H1 (cell line): ENCODE measurements around the gene DMAC1. TPM values are rescaled to one million over a fixed set of nuclear protein-coding genes. Genes with fewer than 3 reads are reported as not detected.

Experiments used
- CTCF ChIA-PET: fragments of 300-600 bp; sonication (Branson Sonifier 250); formaldehyde crosslinking; loops from one replicate; lab custom pipeline; 2021; ENCODE audit not compliant: partially characterized antibody; lab: Charles Lee
- POLR2A ChIA-PET: fragments of 300-600 bp; sonication (Branson Sonifier 250); formaldehyde crosslinking; loops from one replicate; lab custom pipeline; 2021; ENCODE audit warnings: inconsistent platforms; ENCODE audit not compliant: partially characterized antibody; lab: Charles Lee
- DNase-seq, 2 experiments: peaks; one replicate each; pipeline versions ENCODE4 v3.0.0 to v3.0.0-alpha.2; 2010 to 2022; ENCODE audit warnings: low spot score in 2 of 2, low read depth in 1 of 2, mixed read lengths in 1 of 2
- FAIRE-seq: peaks from 2 replicates; lab custom pipeline; 2011; peaks lifted over from hg19 to GRCh38; lab: Jason Lieb, UNC
- H2AFZ ChIP-seq: 2 replicates; pipeline ENCODE4 v1.8.1; 2012; ENCODE audit warnings: low read length, inconsistent platforms
- H2AK5ac ChIP-seq: 2 replicates; pipeline ENCODE4 v1.6.1; 2013; ENCODE audit warnings: low read depth, low read length
- H2BK120ac ChIP-seq: replicated peaks from 2 replicates; pipeline ENCODE3; 2013; ENCODE audit warnings: low read depth, low read length, inconsistent platforms
- H2BK12ac ChIP-seq: 2 replicates; pipeline ENCODE4 v1.6.1; 2013; ENCODE audit warnings: low read depth, low read length
- H2BK15ac ChIP-seq: 2 replicates; pipeline ENCODE4 v1.6.1; 2013; ENCODE audit warnings: low read length
- H2BK20ac ChIP-seq: 2 replicates; pipeline ENCODE4 v1.6.1; 2013; ENCODE audit warnings: low read length
- H2BK5ac ChIP-seq: 2 replicates; pipeline ENCODE4 v1.6.1; 2013; ENCODE audit warnings: low read depth, low read length
- H3K14ac ChIP-seq: 2 replicates; pipeline ENCODE4 v1.6.1; 2013; ENCODE audit warnings: inconsistent platforms; ENCODE audit not compliant: insufficient read length
- H3K18ac ChIP-seq: 2 replicates; pipeline ENCODE4 v1.6.1; 2013; ENCODE audit warnings: low read length; ENCODE audit errors: extremely low read depth
- H3K23ac ChIP-seq: 2 replicates; pipeline ENCODE4 v1.6.1; 2013; ENCODE audit warnings: inconsistent platforms; ENCODE audit not compliant: insufficient read length
- H3K23me2 ChIP-seq: 2 replicates; pipeline ENCODE4 v1.6.1; 2013; ENCODE audit warnings: low read depth, low read length
- H3K27ac ChIP-seq: 2 replicates; pipeline ENCODE4 v1.6.1; 2011; ENCODE audit warnings: low read depth, low read length, inconsistent platforms
- H3K27me3 ChIP-seq, 4 experiments: replicated peaks in 1 of 4; 1 replicate in 1 of 4; 2 replicates in 3 of 4; pipeline versions ENCODE4 v1.6.1 to v1.8.1; 2011 to 2013; ENCODE audit warnings: low read length in 3 of 4, mild to moderate bottlenecking in 3 of 4, inconsistent platforms in 2 of 4, mixed read lengths in 2 of 4, moderate library complexity in 1 of 4; ENCODE audit not compliant: control insufficient read depth in 3 of 4, insufficient read depth in 3 of 4; ENCODE audit errors: extremely low read depth in 1 of 4
- H3K36me3 ChIP-seq, 4 experiments: 2 replicates each; pipeline versions ENCODE4 v1.6.1 to v1.8.1; 2011 to 2013; ENCODE audit warnings: mild to moderate bottlenecking in 4 of 4, low read length in 3 of 4, moderate library complexity in 2 of 4, control low read depth in 1 of 4, inconsistent platforms in 1 of 4; ENCODE audit not compliant: insufficient read depth in 4 of 4, control insufficient read depth in 2 of 4
- H3K4ac ChIP-seq: replicated peaks from 2 replicates; pipeline ENCODE3; 2013; ENCODE audit warnings: low read length, low read depth, mixed read lengths, inconsistent platforms; ENCODE audit not compliant: insufficient read length
- H3K4me1 ChIP-seq, 4 experiments: replicated peaks in 1 of 4; 1 replicate in 1 of 4; 2 replicates in 3 of 4; pipeline versions ENCODE4 v1.6.1 to v1.8.1; 2011 to 2013; ENCODE audit warnings: low read length in 3 of 4, inconsistent platforms in 2 of 4, mixed read lengths in 1 of 4; ENCODE audit not compliant: insufficient read depth in 4 of 4, control insufficient read depth in 3 of 4
- H3K4me2 ChIP-seq, 2 experiments: 2 replicates each; pipeline versions ENCODE4 v1.6.1 to v1.8.1; 2011 to 2013; ENCODE audit warnings: low read depth in 2 of 2, low read length in 2 of 2, control low read depth in 1 of 2, inconsistent platforms in 1 of 2, mild to moderate bottlenecking in 1 of 2; ENCODE audit not compliant: insufficient read depth in 1 of 2
- H3K4me3 ChIP-seq, 4 experiments: fragments of 200-600, 300-600 bp in 1 of 4; sonication (generic), shearing (Covaris generic), sonication (Bioruptor Twin) in 1 of 4; 2 replicates each; pipeline versions ENCODE4 v1.5.1 to v1.8.1; 2011 to 2016; ENCODE audit warnings: low read length in 4 of 4, low read depth in 3 of 4, control low read depth in 2 of 4, inconsistent platforms in 2 of 4, mild to moderate bottlenecking in 2 of 4, mixed read lengths in 1 of 4, moderate library complexity in 1 of 4; ENCODE audit not compliant: insufficient read depth in 2 of 4; ENCODE audit errors: extremely low read depth in 1 of 4
- H3K56ac ChIP-seq: replicated peaks from 2 replicates; pipeline ENCODE3; 2013; ENCODE audit warnings: low read depth, mild to moderate bottlenecking, mixed read lengths, low read length, inconsistent platforms; ENCODE audit not compliant: insufficient read length
- H3K79me1 ChIP-seq: 2 replicates; pipeline ENCODE4 v1.6.1; 2013; ENCODE audit warnings: low read depth, low read length, control low read depth
- H3K79me2 ChIP-seq, 2 experiments: 2 replicates each; pipeline versions ENCODE4 v1.6.1 to v1.8.1; 2012 to 2013; ENCODE audit warnings: low read length in 2 of 2, mild to moderate bottlenecking in 2 of 2, inconsistent platforms in 1 of 2; ENCODE audit not compliant: insufficient read depth in 2 of 2, control insufficient read depth in 1 of 2
- H3K9ac ChIP-seq, 4 experiments: replicated peaks in 1 of 4; 1 replicate in 1 of 4; 2 replicates in 3 of 4; pipeline versions ENCODE4 v1.6.1 to v1.8.1; 2011 to 2013; ENCODE audit warnings: low read depth in 3 of 4, low read length in 3 of 4, control low read depth in 2 of 4, mild to moderate bottlenecking in 2 of 4, moderate library complexity in 2 of 4, inconsistent platforms in 1 of 4; ENCODE audit errors: extremely low read depth in 1 of 4
- H3K9me3 ChIP-seq, 2 experiments: 2 replicates each; pipeline versions ENCODE4 v1.6.1 to v1.8.1; 2012 to 2013; ENCODE audit warnings: mild to moderate bottlenecking in 2 of 2, moderate library complexity in 2 of 2, control low read depth in 1 of 2, inconsistent platforms in 1 of 2, low read depth in 1 of 2, low read length in 1 of 2, mixed read lengths in 1 of 2; ENCODE audit not compliant: insufficient read depth in 2 of 2
- H4K20me1 ChIP-seq, 2 experiments: replicated peaks in 1 of 2; 2 replicates each; pipeline versions ENCODE3 to v1.8.1; 2011 to 2013; ENCODE audit warnings: inconsistent platforms in 2 of 2, low read length in 2 of 2, mild to moderate bottlenecking in 1 of 2; ENCODE audit not compliant: insufficient read depth in 2 of 2, control insufficient read depth in 1 of 2
- H4K5ac ChIP-seq: 2 replicates; pipeline ENCODE4 v1.6.1; 2013; ENCODE audit warnings: low read length, low read depth, mixed read lengths, inconsistent platforms; ENCODE audit not compliant: insufficient read length
- H4K8ac ChIP-seq: 2 replicates; pipeline ENCODE4 v1.8.0; 2013; ENCODE audit warnings: mild to moderate bottlenecking, moderate library complexity, low read length, inconsistent platforms; ENCODE audit not compliant: insufficient read depth; ENCODE audit errors: extremely low read depth
- H4K91ac ChIP-seq: replicated peaks from 2 replicates; pipeline ENCODE3; 2013; ENCODE audit warnings: low read length, mixed read lengths, inconsistent platforms; ENCODE audit not compliant: insufficient read length
- CEBPB ChIP-seq: IDR thresholded peaks from 2 replicates; pipeline ENCODE4 v1.6.1; 2012; ENCODE audit warnings: low read depth, low read length
- JUND ChIP-seq: IDR thresholded peaks from 2 replicates; pipeline ENCODE4 v1.6.1; 2011; ENCODE audit warnings: mild to moderate bottlenecking, improper control_type of control experiment, low read length
- KDM1A ChIP-seq: fragments of 200-600, 300-600 bp; sonication (generic); IDR thresholded peaks from 2 replicates; pipeline ENCODE4 v1.7.1; 2016; ENCODE audit warnings: mild to moderate bottlenecking, low read length, borderline replicate concordance
- NRF1 ChIP-seq: IDR thresholded peaks from 2 replicates; pipeline ENCODE4 v1.6.1; 2011; ENCODE audit warnings: mild to moderate bottlenecking, low read depth, low read length, improper control_type of control experiment
- PHF8 ChIP-seq: fragments of 200-600 bp; sonication (generic); conservative IDR thresholded peaks from 2 replicates; pipeline ENCODE4 v1.7.1; 2012; ENCODE audit warnings: low read depth, mild to moderate bottlenecking, inconsistent platforms, low read length, moderate library complexity
- POLR2A ChIP-seq, 2 experiments: IDR thresholded peaks; 1 replicate in 1 of 2; 2 replicates in 1 of 2; pipeline ENCODE4 v1.6.1; 2011; ENCODE audit warnings: low read depth in 2 of 2, low read length in 2 of 2, mild to moderate bottlenecking in 2 of 2; ENCODE audit errors: control extremely low read depth in 1 of 2
- SIN3A ChIP-seq, 2 experiments: IDR thresholded peaks in 1 of 2; conservative IDR thresholded peaks in 1 of 2; 2 replicates each; pipeline ENCODE4 v1.6.1; 2011 to 2012; ENCODE audit warnings: low read length in 2 of 2, improper control_type of control experiment in 1 of 2, low read depth in 1 of 2, mild to moderate bottlenecking in 1 of 2
- SP2 ChIP-seq: IDR thresholded peaks from 2 replicates; pipeline ENCODE4 v1.6.1; 2012; ENCODE audit warnings: mild to moderate bottlenecking, low read length, inconsistent platforms
- SUZ12 ChIP-seq: fragments of 200-600 bp; sonication (generic); IDR thresholded peaks from 2 replicates; pipeline ENCODE4 v1.6.1; 2012; ENCODE audit warnings: mild to moderate bottlenecking, inconsistent platforms, low read length, moderate library complexity, mixed read lengths
- TAF7 ChIP-seq: optimal IDR thresholded peaks from 2 replicates; pipeline ENCODE3; 2011; ENCODE audit warnings: low read depth, mild to moderate bottlenecking, inconsistent platforms, low read length, moderate library complexity, borderline replicate concordance
- TCF12 ChIP-seq: IDR thresholded peaks from 2 replicates; pipeline ENCODE4 v1.6.1; 2011; ENCODE audit warnings: low read depth, mild to moderate bottlenecking, low read length
- YY1 ChIP-seq: IDR thresholded peaks from 2 replicates; pipeline ENCODE4 v1.6.1; 2011; ENCODE audit warnings: low read depth, mild to moderate bottlenecking, low read length
- ZNF274 ChIP-seq: IDR thresholded peaks from 2 replicates; pipeline ENCODE4 v1.7.0; 2012; ENCODE audit warnings: low read length, borderline replicate concordance; ENCODE audit errors: extremely low read depth
- WGBS, 2 experiments: shearing (Covaris generic) in 1 of 2; methylation state at CpG; one replicate each; pipeline versions ENCODE4 v1.1.6 to v1.1.7; 2013 to 2015; ENCODE audit warnings: low lambda C conversion rate in 2 of 2, mixed read lengths in 2 of 2, inconsistent platforms in 1 of 2, low coverage in 1 of 2, missing lambda C conversion rate in 1 of 2; ENCODE audit not compliant: insufficient replicate concordance in 2 of 2, insufficient coverage in 1 of 2, insufficient read length in 1 of 2; ENCODE audit errors: extremely low coverage in 1 of 2, missing lambda C conversion rate in 1 of 2; 5-methylcytosine and 5-hydroxymethylcytosine counted together
- polyA plus RNA-seq, 7 experiments: library from polyadenylated mRNA; depleted of rRNA in 3 of 7; stranded (reverse) in 5 of 7; unstranded in 2 of 7; fragments of >200 nt in 5 of 7; fragments of 200-250 nt in 2 of 7; gene quantifications; 1 replicate in 5 of 7; 2 replicates in 1 of 7; 4 replicates in 1 of 7; pipeline versions ENCODE4 v1.2.1 to v1.2.3, GENCODE V29; 2011 to 2013; ENCODE audit warnings: missing spikeins in 2 of 7, mixed read lengths in 2 of 7
- total RNA-seq: library from RNA; stranded (reverse); fragmentation: NEBNext Ultra II Directional; extraction: Animal tissue kit (Norgen Biotek cat#: 25700); gene quantifications from 2 replicates; pipeline ENCODE4 v1.2.1, GENCODE V29; 2021
- TF ChIP-seq, protein P1 (sequence below): IDR thresholded peaks from 2 replicates; pipeline ENCODE4 v1.6.1; 2011; ENCODE audit warnings: low read length, improper control_type of control experiment

Gene DMAC1
- total and polyA plus RNA-seq, 2 of the 8 experiments (the other 6 are each of a cell fraction or from before 2014, with no cell fraction given) = 30.4 to 89.4 TPM

- 0 out of 2 replicates have a peak overlapping the region, but pooled peaks have one; percentile 31 for H2AFZ ChIP-seq
- no peak overlapping the region for H3K18ac ChIP-seq
- no peaks in the 10 kb centered on the region for H3K27me3 ChIP-seq
- no peak overlapping the region for H3K4me3 ChIP-seq
- no peaks in the 10 kb centered on the region for H3K79me1 ChIP-seq
- no peaks in the 10 kb centered on the region for H3K9me3 ChIP-seq
- H3K4ac ChIP-seq = no peak overlapping the region
- H4K20me1 ChIP-seq = no peaks in the 10 kb centered on the region
- H3K36me3 ChIP-seq = no peaks in the 10 kb centered on the region
- no peak overlapping the region for H2BK15ac ChIP-seq
- no peak for DNase-seq
- H3K56ac ChIP-seq = no peak overlapping the region
- POLR2A ChIA-PET = no interaction called here
- H4K8ac ChIP-seq = no peak overlapping the region
- H3K79me2 ChIP-seq = no peaks in the 10 kb centered on the region
- H3K27ac ChIP-seq = no peak overlapping the region
- no peak overlapping the region for H2BK120ac ChIP-seq
- no peak overlapping the region for H3K23ac ChIP-seq
- no peak overlapping the region for H4K5ac ChIP-seq
- no peak for FAIRE-seq
- no peak overlapping the region for H4K91ac ChIP-seq
- H3K14ac ChIP-seq = no peak overlapping the region
- no peak overlapping the region for H3K4me2 ChIP-seq
- no peak overlapping the region for H3K9ac ChIP-seq
- H3K23me2 ChIP-seq = no peaks in the 10 kb centered on the region
- peaks cover 0 to 2% (median 0%) of the 10 kb centered on the region in 4 experiments; a peak in 2 of 7 replicates for H3K4me1 ChIP-seq
- no peak overlapping the region for H2BK20ac ChIP-seq
- WGBS, 2 experiments = 90% methylated on average over 2 of the region's 2 CpGs; no CpG with 5 or more reads in 1 of the 2 experiments
- H2BK12ac ChIP-seq = no peak overlapping the region
- no peak overlapping the region for H2AK5ac ChIP-seq
- H2BK5ac ChIP-seq = no peak overlapping the region
- CTCF ChIA-PET = no interaction called here
- TF ChIP-seq JUND (no peak), TCF12 (no peak), CEBPB (no peak), NRF1 (no peak), SUZ12 (no peak), KDM1A (no peak), ZNF274 (no peak), SIN3A (conservative IDR thresholded peaks at IDR 0.05 in 1 of 2, IDR thresholded peaks at IDR 0.05 in 1 of 2; ENCODE audit: low read depth in 1 of 2, low read length in 2 of 2) (no peak), SP2 (no peak), TAF7 (no peak), PHF8 (no peak), YY1 (no peak), POLR2A (IDR thresholded peaks at IDR 0.05; ENCODE audit: control extremely low read depth in 1 of 2, low read depth in 2 of 2, low read length in 2 of 2) (no peak)
- TF ChIP-seq, protein P1, sequence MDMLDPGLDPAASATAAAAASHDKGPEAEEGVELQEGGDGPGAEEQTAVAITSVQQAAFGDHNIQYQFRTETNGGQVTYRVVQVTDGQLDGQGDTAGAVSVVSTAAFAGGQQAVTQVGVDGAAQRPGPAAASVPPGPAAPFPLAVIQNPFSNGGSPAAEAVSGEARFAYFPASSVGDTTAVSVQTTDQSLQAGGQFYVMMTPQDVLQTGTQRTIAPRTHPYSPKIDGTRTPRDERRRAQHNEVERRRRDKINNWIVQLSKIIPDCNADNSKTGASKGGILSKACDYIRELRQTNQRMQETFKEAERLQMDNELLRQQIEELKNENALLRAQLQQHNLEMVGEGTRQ = no peak
Measured at GRCh38 chr9:7816021-7816420, 16.4 kb upstream of the DMAC1 start.
